AG04450 (cell line): Measurements from ENCODE around the gene TMEM186. TPM values are rescaled to one million over a fixed set of nuclear protein-coding genes. Genes with fewer than 3 reads are reported as not detected.
"Not testable (repeated sequence)": the region's sequence is repeated elsewhere in the genome, so short reads cannot be mapped to it uniquely, and the experiment has no call there.

Experiments used
- CTCF ChIA-PET: fragments of 300-600, 350-600 bp; formaldehyde crosslinking; extraction: SDS; loops from one replicate; lab custom pipeline; 2022; ENCODE audit warnings: antibody characterized with exemption, inconsistent platforms; lab: Charles Lee
- POLR2A ChIA-PET: fragments of 350-600 bp; formaldehyde crosslinking; extraction: SDS; loops from one replicate; lab custom pipeline; 2021; ENCODE audit warnings: antibody characterized with exemption, inconsistent platforms; lab: Yijun Ruan, JAX
- DNase-seq: peaks from one replicate; pipeline ENCODE4 v3.0.0-alpha.2; 2011; ENCODE audit warnings: low read depth, low spot score
- H3K27ac ChIP-seq: one replicate; pipeline ENCODE4 v1.5.1; 2012; ENCODE audit warnings: low read depth, low read length, control low read depth
- H3K27me3 ChIP-seq: one replicate; pipeline ENCODE4 v1.6.0; 2012; ENCODE audit warnings: low read length; ENCODE audit not compliant: control insufficient read depth, insufficient read depth
- H3K4me3 ChIP-seq: 2 replicates; pipeline ENCODE4 v1.5.1; 2011; ENCODE audit warnings: mild to moderate bottlenecking, low read depth, low read length, control low read depth
- H3K9me3 ChIP-seq: 2 replicates; pipeline ENCODE4 v1.5.1; 2012; ENCODE audit warnings: low read length; ENCODE audit not compliant: control insufficient read depth, insufficient read depth
- CTCF ChIP-seq: IDR thresholded peaks from 2 replicates; pipeline ENCODE4 v1.5.1; 2011; ENCODE audit warnings: low read depth, low read length, control low read depth, inconsistent platforms
- polyA plus RNA-seq: library from polyadenylated mRNA; depleted of rRNA; stranded (reverse); fragments of >200 nt; gene quantifications from 2 replicates; pipeline ENCODE4 v1.2.3, GENCODE V29; 2011

TMEM186 gene
- polyA plus RNA-seq, 1 experiment: 7.7 TPM

- ChIA-PET POLR2A (no interaction called here), CTCF (interaction anchor here (0.6 kb wide), 1 partner anchor 213 kb away, joined by 3 read pairs; no protein-coding TSS in a partner anchor)
- no peak for DNase-seq
- no peak for TF ChIP-seq CTCF
- no peaks in the 10 kb centered on the region for H3K27me3 ChIP-seq
- H3K27ac ChIP-seq: no peak overlapping the region
- H3K4me3 ChIP-seq: no peak overlapping the region
- H3K9me3 ChIP-seq: no peaks in the 10 kb centered on the region
Observed at GRCh38 chr16:8795818-8796217, 1.6 kb downstream of the TMEM186 start.

- Histone ChIP-seq H3K27me3 (no peaks in the 10 kb centered on the region), H3K27ac (no peak overlapping the region), H3K9me3 (no peaks in the 10 kb centered on the region), H3K4me3 (no peak overlapping the region)
- CTCF ChIA-PET: no interaction called here
- no peak for DNase-seq
- POLR2A ChIA-PET: no interaction called here
- no peak for TF ChIP-seq CTCF
Observed at GRCh38 chr16:8795091-8795490, 2.3 kb downstream of the TMEM186 start.

- H3K9me3 ChIP-seq: no peaks in the 10 kb centered on the region
- no peak overlapping the region for H3K27ac ChIP-seq
- CTCF ChIA-PET: interaction anchor here (1.0 kb wide), 1 partner anchor 217 kb away, joined by 3 read pairs; no protein-coding TSS in a partner anchor
- DNase-seq: no peak
- POLR2A ChIA-PET: no interaction called here
- TF ChIP-seq CTCF: no peak
- H3K27me3 ChIP-seq: no peaks in the 10 kb centered on the region
- H3K4me3 ChIP-seq: no peak overlapping the region
Observed at GRCh38 chr16:8788578-8789172, 8.8 kb downstream of the TMEM186 start.

GRCh38 chr16:8786316-8786715, 11.1 kb downstream of the TMEM186 start:
- POLR2A ChIA-PET: not testable (repeated sequence)

GRCh38 chr16:8785408-8785807, 12.0 kb downstream of the TMEM186 start:
- no peak for TF ChIP-seq CTCF
- POLR2A ChIA-PET: interaction anchor here (0.7 kb wide), 1 partner anchor 178 kb away, joined by 5 read pairs; no protein-coding TSS in a partner anchor
- Histone ChIP-seq H3K9me3 (no peaks in the 10 kb centered on the region), H3K4me3 (no peak overlapping the region), H3K27ac (no peak overlapping the region), H3K27me3 (peaks cover 5% of the 10 kb centered on the region)
- DNase-seq: no peak
- CTCF ChIA-PET: no interaction called here

More at GRCh38 chr16:8786316-8786715, 11.1 kb downstream of the TMEM186 start:
- CTCF ChIA-PET, H3K27me3 ChIP-seq, H3K27ac ChIP-seq, H3K9me3 ChIP-seq, H3K4me3 ChIP-seq, DNase-seq: not testable (repeated sequence)
